ENCODE data around the gene FGF12.

Gene FGF12

DNA sequence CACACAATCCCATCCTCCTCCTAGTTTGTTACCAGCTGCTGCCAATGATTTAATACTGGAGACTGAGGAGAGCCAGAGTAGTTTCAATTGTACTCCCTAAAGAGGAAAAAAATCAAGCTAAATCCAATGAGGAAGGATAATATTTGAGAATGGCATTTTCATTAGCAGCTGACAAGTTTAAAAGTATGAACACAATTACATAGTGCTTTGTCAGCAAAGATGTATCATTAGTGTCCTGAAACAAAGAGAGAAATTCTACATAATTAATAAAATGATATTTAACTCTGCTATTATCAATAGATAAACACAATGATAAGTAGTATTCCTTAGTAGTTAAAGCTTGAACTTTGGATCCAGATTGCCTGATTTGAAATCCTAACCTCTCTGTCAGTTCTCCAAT, 163.9 kb downstream of the FGF12 start:
- no peak overlapping the region for H3K4me3 ChIP-seq
- TF ChIP-seq, protein P1, sequence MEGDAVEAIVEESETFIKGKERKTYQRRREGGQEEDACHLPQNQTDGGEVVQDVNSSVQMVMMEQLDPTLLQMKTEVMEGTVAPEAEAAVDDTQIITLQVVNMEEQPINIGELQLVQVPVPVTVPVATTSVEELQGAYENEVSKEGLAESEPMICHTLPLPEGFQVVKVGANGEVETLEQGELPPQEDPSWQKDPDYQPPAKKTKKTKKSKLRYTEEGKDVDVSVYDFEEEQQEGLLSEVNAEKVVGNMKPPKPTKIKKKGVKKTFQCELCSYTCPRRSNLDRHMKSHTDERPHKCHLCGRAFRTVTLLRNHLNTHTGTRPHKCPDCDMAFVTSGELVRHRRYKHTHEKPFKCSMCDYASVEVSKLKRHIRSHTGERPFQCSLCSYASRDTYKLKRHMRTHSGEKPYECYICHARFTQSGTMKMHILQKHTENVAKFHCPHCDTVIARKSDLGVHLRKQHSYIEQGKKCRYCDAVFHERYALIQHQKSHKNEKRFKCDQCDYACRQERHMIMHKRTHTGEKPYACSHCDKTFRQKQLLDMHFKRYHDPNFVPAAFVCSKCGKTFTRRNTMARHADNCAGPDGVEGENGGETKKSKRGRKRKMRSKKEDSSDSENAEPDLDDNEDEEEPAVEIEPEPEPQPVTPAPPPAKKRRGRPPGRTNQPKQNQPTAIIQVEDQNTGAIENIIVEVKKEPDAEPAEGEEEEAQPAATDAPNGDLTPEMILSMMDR (IDR thresholded peaks at IDR 0.05), result no peak
- H3K27ac ChIP-seq, result no peak overlapping the region
- DNase-seq (ENCODE audit: low spot score), result no peak

DNA sequence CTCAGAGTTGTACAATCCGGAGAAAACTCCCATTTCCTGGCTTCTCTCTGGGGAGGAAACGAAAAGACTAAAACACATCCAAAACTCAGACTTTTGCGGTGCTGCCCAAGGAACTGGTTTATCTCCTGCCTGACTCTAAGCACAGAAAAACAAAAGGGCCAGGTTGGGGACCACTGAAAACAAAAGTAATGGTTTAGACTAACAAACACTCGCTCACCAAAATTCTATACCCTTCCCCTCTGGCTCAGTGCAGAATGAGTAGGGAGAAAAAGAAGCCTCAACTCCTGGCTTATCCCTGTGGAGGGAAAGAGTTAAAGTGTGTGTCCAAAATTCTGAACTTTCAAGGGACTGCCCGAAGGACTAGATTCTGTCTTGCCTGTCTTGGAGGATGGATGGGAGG, 173.6 kb downstream of the FGF12 start:
- H3K27ac ChIP-seq, result no peak overlapping the region
- H3K4me3 ChIP-seq, result no peak overlapping the region
- TF ChIP-seq, protein P1 (IDR thresholded peaks at IDR 0.05), result no peak
- no peak for DNase-seq (ENCODE audit: low spot score)

DNA sequence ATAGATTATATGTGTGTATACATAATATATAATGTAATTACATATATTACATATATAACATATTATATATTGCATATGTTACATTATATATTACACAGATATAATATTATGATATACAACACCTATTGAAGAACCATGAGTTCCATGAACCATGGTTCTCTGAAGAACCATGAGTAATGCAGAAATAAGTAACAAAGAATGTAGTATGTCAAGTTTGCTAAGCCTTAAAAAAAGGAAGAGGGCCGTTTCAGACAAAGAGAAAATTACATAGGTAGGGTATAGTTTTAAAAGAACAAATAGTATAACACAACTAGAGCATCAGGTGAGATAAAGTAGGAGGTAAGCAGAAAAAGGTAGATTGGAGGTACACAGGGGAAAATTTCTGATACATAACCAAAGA, 177.0 kb downstream of the FGF12 start:
- TF ChIP-seq, protein P1 (IDR thresholded peaks at IDR 0.05), result no peak
- no peak overlapping the region for H3K27ac ChIP-seq
- H3K4me3 ChIP-seq, result no peak overlapping the region
- DNase-seq (ENCODE audit: low spot score), result no peak

DNA sequence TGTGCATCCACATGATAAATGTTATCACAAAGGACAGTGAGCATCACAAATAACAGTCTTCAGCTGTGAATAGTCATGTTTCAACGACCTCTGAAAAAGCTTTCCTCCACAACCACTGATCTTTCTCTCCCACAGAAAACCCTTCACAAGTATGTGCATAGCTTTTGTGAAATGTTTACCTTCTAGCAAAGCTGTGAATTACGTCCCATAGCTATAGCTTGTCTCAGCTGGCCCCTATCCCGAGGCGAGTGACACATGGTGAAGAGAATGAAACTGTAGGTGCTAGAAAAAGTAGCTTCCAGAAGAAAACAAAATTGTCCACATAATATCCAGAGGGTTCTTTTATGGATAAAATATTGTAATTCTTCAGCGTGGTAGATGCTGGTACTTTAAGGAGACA, 182.0 kb downstream of the FGF12 start:
- Histone ChIP-seq H3K27ac (no peak overlapping the region), H3K4me3 (no peak overlapping the region)
- TF ChIP-seq, protein P1 (IDR thresholded peaks at IDR 0.05), result no peak
- no peak for DNase-seq (ENCODE audit: low spot score)

DNA sequence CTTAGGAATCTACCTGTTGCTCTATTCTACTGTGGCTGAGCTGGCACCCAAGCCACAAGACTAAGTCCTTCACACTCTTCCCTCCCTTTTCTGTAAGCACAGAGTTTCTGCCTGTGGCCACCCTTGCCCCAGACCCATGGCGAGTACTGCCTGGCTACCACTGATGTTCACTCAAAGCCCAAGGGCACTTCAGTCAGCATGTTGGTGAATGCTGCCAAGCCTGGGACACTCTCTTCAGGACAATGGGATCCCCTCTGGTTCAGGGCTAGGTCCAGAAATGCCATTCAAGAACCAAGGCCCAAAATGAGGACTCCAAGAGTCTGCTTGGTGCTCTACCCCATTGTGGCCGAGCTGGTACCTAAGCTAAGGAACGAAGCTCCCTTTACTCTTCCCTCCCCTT, 184.2 kb downstream of the FGF12 start:
- no peak overlapping the region for H3K27ac ChIP-seq
- TF ChIP-seq, protein P1 (IDR thresholded peaks at IDR 0.05), result no peak
- no peak for DNase-seq (ENCODE audit: low spot score)
- H3K4me3 ChIP-seq, result no peak overlapping the region

DNA sequence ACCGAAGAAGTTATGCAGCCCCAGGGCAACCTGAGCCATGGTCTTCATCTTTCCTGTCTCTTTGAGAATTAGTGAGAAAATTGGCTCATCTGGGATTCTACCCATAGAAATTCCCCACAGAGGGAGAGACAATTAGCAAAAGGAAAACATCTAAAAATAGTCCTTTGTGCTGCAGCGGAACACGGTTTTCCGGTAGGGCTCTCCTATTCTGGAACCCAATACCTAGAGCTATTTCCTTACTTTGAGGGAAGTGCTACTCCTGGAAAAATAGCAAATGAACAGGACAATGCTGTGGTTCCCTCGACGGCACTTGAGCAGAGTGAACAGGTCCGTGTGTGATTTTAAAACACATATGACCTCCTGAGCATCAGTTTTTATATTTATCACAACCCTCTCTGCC, 210.5 kb downstream of the FGF12 start:
- H3K4me3 ChIP-seq, result no peak overlapping the region
- H3K27ac ChIP-seq, result no peak overlapping the region
- TF ChIP-seq, protein P1 (IDR thresholded peaks at IDR 0.05), result no peak
- no peak for DNase-seq (ENCODE audit: low spot score)

DNA sequence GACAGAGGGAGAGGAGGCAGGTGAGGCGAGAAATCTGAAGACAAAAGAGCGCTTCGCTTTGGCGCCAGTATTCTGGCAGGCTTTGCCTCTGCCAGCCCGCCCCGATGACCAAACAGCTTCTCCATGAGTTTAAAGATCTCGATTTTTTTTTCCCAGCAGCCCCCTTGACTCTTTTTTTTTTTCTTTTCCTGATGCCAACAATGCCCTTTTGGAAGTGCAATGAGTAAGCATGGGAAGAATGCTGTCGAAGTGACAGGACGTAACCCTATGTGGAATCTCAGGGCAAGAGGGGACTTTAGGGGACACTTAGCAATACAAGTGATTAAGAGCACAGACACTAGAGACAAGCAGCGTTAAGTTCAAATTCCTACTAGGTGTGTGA, 211.7 kb downstream of the FGF12 start:
- DNase-seq (ENCODE audit: low spot score), result no peak
- no peak overlapping the region for H3K4me3 ChIP-seq

More for the DNA sequence above, 211.7 kb downstream of the FGF12 start:
- no peak overlapping the region for H3K27ac ChIP-seq
- TF ChIP-seq, protein P1 (IDR thresholded peaks at IDR 0.05), result no peak
